HG03095 (cell line): ENCODE data around the gene ADPRH.
A peak's percentile ranks its signal among the peaks of the same experiment; 100 is the strongest.

Experiments
- ATAC-seq: cut with Tn5 transposase; IDR thresholded peaks from one replicate; pipeline ENCODE4 v1.9.1; 2021; ENCODE audit warnings: moderate library complexity; ENCODE audit not compliant: unreplicated experiment

The ADPRH gene

GRCh38 chr3:119595639-119596334, 16.5 kb downstream of the ADPRH start:
- no peak for ATAC-seq

DNA sequence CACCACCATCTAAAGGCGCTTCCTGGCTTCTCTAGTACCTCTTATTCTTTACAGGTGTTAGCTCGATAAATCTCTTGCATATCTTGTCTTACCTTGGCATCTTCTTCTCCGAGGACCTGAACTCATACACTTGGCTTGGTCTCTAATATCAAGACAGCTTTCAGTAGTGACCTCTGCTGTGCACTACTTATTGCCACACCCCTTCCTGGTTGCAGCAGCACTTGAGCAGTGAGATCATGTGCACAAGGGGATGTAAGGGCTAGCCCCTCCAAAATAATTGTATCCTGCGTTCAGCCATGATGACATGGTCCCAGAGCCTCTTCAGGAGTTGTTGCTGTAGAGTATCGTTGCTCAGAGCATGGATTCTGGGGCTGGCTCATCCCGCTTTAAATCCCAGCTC, 17.1 kb downstream of the ADPRH start:
- ATAC-seq = no peak

DNA sequence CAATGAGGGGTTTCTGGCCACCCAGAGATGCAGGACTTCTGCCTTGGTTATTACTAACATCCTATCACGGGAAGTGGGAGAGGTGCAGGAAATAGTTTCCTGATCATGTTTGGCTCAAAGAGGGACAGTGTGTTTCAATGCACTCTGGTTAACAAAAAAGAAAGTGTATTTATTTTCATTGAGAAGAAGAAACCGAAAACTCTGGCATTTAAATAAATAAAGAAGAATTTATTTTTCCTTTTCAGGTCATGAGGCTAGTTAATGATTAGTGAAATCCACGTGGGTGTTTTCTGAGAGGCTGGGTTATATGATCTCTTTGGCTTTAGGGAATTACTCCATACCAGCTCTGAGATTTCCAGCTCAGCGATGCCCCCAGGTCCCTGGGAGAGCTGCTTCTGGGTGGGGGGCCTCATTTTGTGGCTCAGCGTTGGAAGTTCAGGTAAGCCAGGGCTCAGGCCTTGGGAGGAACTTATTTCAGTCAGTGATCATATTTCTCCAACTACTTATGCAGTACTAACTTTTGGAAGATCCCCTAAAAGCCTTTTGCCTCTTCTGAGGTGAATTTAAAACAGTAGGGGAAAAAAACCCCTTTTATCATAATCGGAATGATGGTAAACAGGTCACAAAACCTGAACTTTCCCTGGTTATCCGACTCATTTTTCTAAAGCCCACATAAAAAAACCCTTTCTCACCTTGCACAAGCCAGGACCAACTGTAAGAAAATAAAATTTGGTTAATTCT, 18.4 kb downstream of the ADPRH start, which contains the start of gene PLA1A:
Gene PLA1A, plus strand, starts transcription at position 338 of the 741 bp plus-strand sequence. Its CDS starts 29 bp downstream, at position 367.
- no peak for ATAC-seq

- ATAC-seq = peak; percentile 53
Measured at GRCh38 chr3:119598410-119599098, 19.3 kb downstream of the ADPRH start.

DNA sequence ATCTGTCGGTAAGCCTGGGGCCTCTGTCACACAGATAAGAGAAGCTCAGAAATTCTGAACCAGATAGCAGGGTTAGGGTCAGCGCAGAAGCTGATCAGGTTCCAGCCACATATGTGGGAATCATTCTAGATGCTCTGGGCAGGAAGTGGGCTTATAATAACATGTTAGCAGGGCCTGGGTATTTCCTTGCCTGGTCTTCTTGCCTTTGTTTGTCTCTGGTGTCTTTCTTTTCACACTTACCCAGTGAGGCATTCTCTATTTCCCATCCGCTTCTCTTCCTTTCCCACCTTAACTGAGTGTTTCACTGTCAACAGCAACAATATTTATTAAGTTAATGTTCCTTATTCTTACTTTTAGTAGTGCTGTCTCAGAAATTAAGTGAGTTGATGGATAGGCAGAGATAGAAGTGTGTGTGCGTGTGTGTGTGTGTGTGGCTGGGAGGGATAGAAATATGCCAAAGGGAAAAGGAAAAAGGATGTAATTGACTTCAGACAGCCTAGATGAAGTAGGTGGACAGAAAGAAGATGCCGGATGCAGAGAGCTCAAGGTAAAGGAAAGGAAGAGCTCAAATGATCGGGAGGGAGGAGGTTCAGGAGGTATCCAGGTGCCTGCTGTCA, 20.4 kb downstream of the ADPRH start:
- no peak for ATAC-seq

GRCh38 chr3:119600732-119601131, 21.4 kb downstream of the ADPRH start:
- ATAC-seq = peak; percentile 60

DNA sequence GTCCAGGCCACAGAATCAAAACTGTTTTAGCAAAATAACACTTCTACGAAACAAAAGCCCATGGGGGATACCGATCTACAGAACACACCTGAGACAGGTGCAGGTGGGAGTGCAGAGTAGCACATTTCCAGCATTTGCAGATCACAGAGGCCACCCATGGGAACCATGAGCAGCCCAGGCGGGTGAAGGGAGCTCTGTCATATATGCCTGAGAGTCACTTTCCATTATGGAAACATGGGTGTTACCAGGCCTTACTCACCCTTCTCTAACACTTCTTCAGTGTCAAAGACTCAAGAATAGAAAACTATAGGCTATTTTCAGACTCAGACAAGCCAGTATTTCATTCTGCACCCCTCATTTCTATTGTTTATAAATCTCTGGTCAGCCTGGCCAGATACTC, 21.9 kb downstream of the ADPRH start:
- no peak for ATAC-seq

DNA sequence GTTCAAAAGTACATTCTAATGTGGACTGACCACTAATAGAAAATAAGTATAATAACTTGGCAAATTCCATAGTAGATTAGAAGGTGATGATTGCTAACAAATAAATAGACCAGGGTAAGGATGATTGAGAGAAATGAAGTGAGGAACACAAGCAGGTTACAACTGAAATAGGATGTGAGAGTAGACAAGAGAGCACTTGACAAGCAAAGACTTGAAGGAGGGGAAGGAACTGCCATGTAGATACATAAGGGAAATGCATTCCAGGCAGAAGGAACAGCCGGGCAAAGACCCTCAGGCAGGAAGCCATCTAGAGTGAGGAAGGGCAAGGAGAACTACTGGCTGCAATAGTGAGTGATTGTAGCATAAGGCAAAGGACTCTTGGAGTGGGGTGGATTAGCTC, 23.4 kb downstream of the ADPRH start:
- ATAC-seq = no peak

- no peak for ATAC-seq
Measured at GRCh38 chr3:119604878-119605277, 25.6 kb downstream of the ADPRH start.

GRCh38 chr3:119608405-119609000, 29.2 kb downstream of the ADPRH start:
- no peak for ATAC-seq

GRCh38 chr3:119609301-119609700, 30.0 kb downstream of the ADPRH start:
- no peak for ATAC-seq

GRCh38 chr3:119611664-119612063, 32.4 kb downstream of the ADPRH start:
- no peak for ATAC-seq

- ATAC-seq = no peak
Measured at GRCh38 chr3:119613201-119613600, 33.9 kb downstream of the ADPRH start.

DNA sequence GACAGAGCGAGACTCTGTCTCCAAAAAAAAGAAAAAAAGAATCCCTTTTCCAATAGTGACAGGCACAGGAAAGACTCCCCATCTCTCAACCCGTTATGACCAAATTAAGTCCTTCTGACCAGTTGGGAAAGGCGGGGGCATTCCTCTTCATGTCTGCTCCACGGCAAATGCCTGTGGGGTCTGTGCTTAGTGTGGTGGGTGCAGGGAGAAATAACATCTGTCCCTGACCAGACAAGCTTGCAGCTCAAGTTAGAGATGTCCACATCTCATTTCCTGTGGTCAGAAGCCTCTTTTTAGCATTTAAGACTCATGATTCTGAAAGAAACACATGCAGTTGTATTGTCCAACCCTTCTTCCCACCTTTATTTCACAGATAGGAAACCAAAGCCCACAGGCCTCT, 34.6 kb downstream of the ADPRH start:
- no peak for ATAC-seq

- no peak for ATAC-seq
Measured at GRCh38 chr3:119616056-119616455, 36.8 kb downstream of the ADPRH start.

DNA sequence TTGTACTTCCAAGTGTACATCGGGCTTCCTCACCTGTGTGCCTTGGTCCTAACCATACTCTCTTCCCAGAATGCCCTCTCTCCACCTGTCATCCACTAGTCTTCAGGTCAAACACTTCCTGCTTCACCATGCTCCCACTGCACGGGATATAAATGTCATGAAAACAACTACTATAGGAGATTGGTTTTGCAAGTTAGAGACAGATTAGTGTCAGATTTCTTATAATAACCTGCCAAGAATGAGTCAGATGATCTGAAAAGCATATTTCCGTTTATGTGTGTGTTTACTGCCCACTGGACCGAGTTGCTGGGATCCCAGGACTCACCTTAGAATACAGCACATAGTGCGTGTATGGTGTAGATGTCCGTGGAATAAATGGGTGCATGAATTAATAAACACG, 39.8 kb downstream of the ADPRH start:
- no peak for ATAC-seq

DNA sequence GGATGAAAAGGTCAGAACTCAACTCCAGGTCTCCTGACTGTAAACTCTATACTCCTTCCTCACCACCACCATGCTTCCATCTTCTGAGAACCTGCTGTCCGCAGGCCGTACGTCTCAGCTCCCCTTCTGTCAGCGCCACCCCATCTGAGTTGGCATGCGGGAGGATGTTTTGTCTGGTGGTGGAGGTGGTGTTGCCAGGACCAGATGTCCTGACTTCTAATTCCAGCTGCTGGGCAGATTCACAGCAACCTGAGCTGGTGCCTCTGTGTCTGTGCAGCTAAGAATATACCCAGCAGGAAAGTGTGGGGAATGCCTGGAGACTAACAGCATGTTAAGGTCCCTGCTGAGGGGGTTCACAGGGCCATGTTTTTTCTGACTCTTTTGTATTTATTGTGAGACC, 41.6 kb downstream of the ADPRH start:
- ATAC-seq = no peak

GRCh38 chr3:119624002-119624720, 44.9 kb downstream of the ADPRH start:
- ATAC-seq = no peak

GRCh38 chr3:119625451-119626153, 46.3 kb downstream of the ADPRH start:
- no peak for ATAC-seq

- ATAC-seq = no peak
Measured at GRCh38 chr3:119626196-119626595, 46.9 kb downstream of the ADPRH start.
